Transverse colon (tissue), 4 donors: Measurements from ENCODE around the gene RRP1B. TPM values are rescaled to one million over a fixed set of nuclear protein-coding genes. Genes with fewer than 3 reads are reported as not detected.

Experiments
- DNase-seq: peaks from one replicate; pipeline ENCODE4 v3.0.0-alpha.2; 2019
- H3K27ac ChIP-seq, 4 donors: fragments of 200-600 bp; sonication (generic); 2 replicates each; pipeline ENCODE4 v1.5.1; 2016 to 2018; ENCODE audit warnings: inconsistent platforms in 4 of 4
- H3K27me3 ChIP-seq: fragments of 200-600 bp; sonication (generic); 2 replicates; pipeline ENCODE4 v1.5.1; 2017; ENCODE audit warnings: inconsistent platforms
- H3K36me3 ChIP-seq, 4 donors: fragments of 200-600 bp; sonication (generic); 2 replicates each; pipeline ENCODE4 v1.5.1; 2017 to 2019; ENCODE audit warnings: inconsistent platforms in 4 of 4
- H3K4me1 ChIP-seq, 4 donors: fragments of 200-600 bp; sonication (generic); 2 replicates each; pipeline ENCODE4 v1.5.1; 2017 to 2020; ENCODE audit warnings: inconsistent platforms in 4 of 4
- H3K4me3 ChIP-seq, 4 donors: fragments of 200-600 bp; sonication (generic); 1 replicate in 1 of 4; 2 replicates in 3 of 4; pipeline versions ENCODE4 v1.5.1 to v1.6.1; 2017 to 2019; ENCODE audit warnings: inconsistent platforms in 4 of 4
- H3K9me3 ChIP-seq, 2 donors: fragments of 200-600 bp; sonication (generic); 2 replicates each; pipeline ENCODE4 v1.5.1; 2017 to 2019; ENCODE audit warnings: inconsistent platforms in 2 of 2
- CTCF ChIP-seq, 5 experiments: fragments of 200-600 bp in 3 of 5; fragments of 450-650 bp in 2 of 5; sonication (generic) in 3 of 5; IDR thresholded peaks; 1 replicate in 2 of 5; 2 replicates in 3 of 5; pipeline ENCODE4 v1.5.1; 2016 to 2017; ENCODE audit warnings: antibody characterized with exemption in 5 of 5, inconsistent platforms in 3 of 5, mild to moderate bottlenecking in 2 of 5, moderate library complexity in 1 of 5
- EP300 ChIP-seq: sonication (generic); formaldehyde crosslinking; IDR thresholded peaks from one replicate; pipeline ENCODE4 v1.6.1; 2017; ENCODE audit warnings: antibody characterized with exemption, low read depth
- POLR2A ChIP-seq: fragments of 450-650 bp; IDR thresholded peaks from one replicate; pipeline ENCODE4 v1.6.1; 2016; ENCODE audit warnings: antibody characterized with exemption, mild to moderate bottlenecking, moderate library complexity
- POLR2AphosphoS5 ChIP-seq, 3 donors: sonication (generic); formaldehyde crosslinking; IDR thresholded peaks; one replicate each; pipeline ENCODE4 v1.6.1; 2016; ENCODE audit warnings: antibody characterized with exemption in 3 of 3
- WGBS, 2 donors: methylation state at CpG; one replicate each; pipeline ENCODE4 v1.1.5; 2018; ENCODE audit warnings: low coverage in 1 of 2; 5-methylcytosine and 5-hydroxymethylcytosine counted together
- in situ Hi-C, 4 donors: fragments of 200-750 bp; cut with MboI; loops; one replicate each; pipeline versions ENCODE4 v1.15.0 to v1.15.1; 2017; ENCODE audit warnings: low sequenced_read_pairs in 3 of 4, low pct_ligation_motif_present in 1 of 4, low pct_unique_long_range_greater_than_20kb in 1 of 4
- intact Hi-C: fragments of 100-400 bp; cut with DNase I; formaldehyde crosslinking; loops from one replicate; pipeline ENCODE4 v1.15.1; 2023; ENCODE audit warnings: low total_unique reads
- total RNA-seq, 4 donors: library from RNA; depleted of rRNA; stranded (reverse); fragments of >200 nt; gene quantifications; one replicate each; pipeline ENCODE4 v1.1.0, GENCODE V29; 2016

RRP1B gene
- total RNA-seq, 4 donors from 2014 or later: 6.0 to 15.4 (median 12.0) TPM

- Histone ChIP-seq H3K36me3 (no peaks in the 10 kb centered on the region), H3K9me3 (no peaks in the 10 kb centered on the region), H3K4me1 (peaks cover 26 to 63% (median 49%) of the 10 kb centered on the region in 4 donors), H3K27me3 (no peaks in the 10 kb centered on the region), H3K4me3 (peak overlapping the region in 1 of 4 donors; percentile 16), H3K27ac (peak overlapping the region; percentile 73 to 87 (median 82))
- in situ Hi-C loops: no loop called here
- intact Hi-C loops: no loop called here
- 40 to 47% methylated on average over 1 to 15 of the region's 15 CpGs for WGBS, 2 donors
- TF ChIP-seq POLR2A (no peak), POLR2AphosphoS5 (IDR thresholded peaks at IDR 0.05) (peak in 1 of 3 donors; percentile 2)
- DNase-seq: peak; percentile 51
These were observed 74.2 kb downstream of the RRP1B start for GRCh38 chr21:43733529-43734071.

GRCh38 chr21:43734131-43734927 is 75.0 kb downstream of the RRP1B start:
- in situ Hi-C loops (no loop called here), intact Hi-C loops (no loop called here)
- peak; percentile 84 for DNase-seq
- H3K4me3 ChIP-seq: no peak overlapping the region
- H3K36me3 ChIP-seq: no peaks in the 10 kb centered on the region
- WGBS, 2 donors: 47 to 57% methylated on average over 3 to 25 of the region's 25 CpGs
- peak overlapping the region; percentile 73 to 87 (median 82) for H3K27ac ChIP-seq
- peaks cover 22 to 57% (median 43%) of the 10 kb centered on the region in 4 donors for H3K4me1 ChIP-seq
- TF ChIP-seq POLR2AphosphoS5 (IDR thresholded peaks at IDR 0.05) (no peak), POLR2A (peak; percentile 5)
- H3K9me3 ChIP-seq: no peaks in the 10 kb centered on the region
- no peaks in the 10 kb centered on the region for H3K27me3 ChIP-seq

GRCh38 chr21:43734928-43735229 is 75.5 kb downstream of the RRP1B start:
- H3K9me3 ChIP-seq: no peaks in the 10 kb centered on the region
- H3K4me1 ChIP-seq: peaks cover 20 to 51% (median 42%) of the 10 kb centered on the region in 4 donors
- no peak for TF ChIP-seq EP300
- TF ChIP-seq POLR2AphosphoS5 (IDR thresholded peaks at IDR 0.05): no peak
- no peak for TF ChIP-seq CTCF (IDR thresholded peaks at IDR 0.05)
- no peak for TF ChIP-seq POLR2A
- WGBS, 2 donors: 76% methylated on average over 9 of the region's 9 CpGs; no CpG with 5 or more reads in 1 of the 2 donors
- intact Hi-C loops (no loop called here), in situ Hi-C loops (no loop called here)
- DNase-seq: no peak
- no peaks in the 10 kb centered on the region for H3K36me3 ChIP-seq
- no peak overlapping the region for H3K4me3 ChIP-seq
- H3K27me3 ChIP-seq: no peaks in the 10 kb centered on the region
- H3K27ac ChIP-seq: peak overlapping the region in 3 of 4 donors; percentile 81 to 87 (median 82)

- no peak for DNase-seq
- H3K9me3 ChIP-seq: no peaks in the 10 kb centered on the region
- H3K4me1 ChIP-seq: peaks cover 20 to 46% (median 40%) of the 10 kb centered on the region in 4 donors
- H3K27ac ChIP-seq: peak overlapping the region in 1 of 4 donors; percentile 87
- intact Hi-C loops: no loop called here
- no peaks in the 10 kb centered on the region for H3K27me3 ChIP-seq
- WGBS, 2 donors: 95% methylated on average over 22 of the region's 22 CpGs; no CpG with 5 or more reads in 1 of the 2 donors
- in situ Hi-C loops: no loop called here
- H3K4me3 ChIP-seq: no peak overlapping the region
- no peaks in the 10 kb centered on the region for H3K36me3 ChIP-seq
- no peak for TF ChIP-seq POLR2AphosphoS5 (IDR thresholded peaks at IDR 0.05)
- no peak for TF ChIP-seq EP300
- TF ChIP-seq POLR2A: no peak
- TF ChIP-seq CTCF (IDR thresholded peaks at IDR 0.05): no peak
These were observed 76.1 kb downstream of the RRP1B start for GRCh38 chr21:43735236-43736091.
